GM23248 (cell line): ENCODE data around the gene MEIS2. TPM values are rescaled to one million over a fixed set of nuclear protein-coding genes. Genes with fewer than 3 reads are reported as not detected.

Experiments used
- DNase-seq: peaks from one replicate; pipeline ENCODE4 v3.0.0-alpha.2; 2015
- H2AFZ ChIP-seq: fragments of 200-600 bp; sonication (generic); 2 replicates; pipeline ENCODE4 v1.6.1; 2016; ENCODE audit warnings: antibody characterized with exemption
- H3F3A ChIP-seq: fragments of 200-600 bp; sonication (generic); 2 replicates; pipeline ENCODE4 v1.6.1; 2016; ENCODE audit warnings: mild to moderate bottlenecking, antibody characterized with exemption, mixed run types; ENCODE audit not compliant: insufficient read depth
- H3K27ac ChIP-seq: fragments of 200-600 bp; sonication (generic); 2 replicates; pipeline ENCODE4 v1.5.1; 2016; ENCODE audit warnings: mild to moderate bottlenecking
- H3K27me3 ChIP-seq: fragments of 200-600 bp; sonication (generic); replicated peaks from 2 replicates; pipeline ENCODE4 v1.6.1; 2016; ENCODE audit warnings: mild to moderate bottlenecking; ENCODE audit not compliant: insufficient read depth
- H3K36me3 ChIP-seq: fragments of 200-600 bp; sonication (generic); 2 replicates; pipeline ENCODE4 v1.6.1; 2016; ENCODE audit warnings: low read depth, mild to moderate bottlenecking
- H3K4me1 ChIP-seq: fragments of 200-600 bp; sonication (generic); 2 replicates; pipeline ENCODE4 v1.6.1; 2016; ENCODE audit warnings: mild to moderate bottlenecking; ENCODE audit not compliant: insufficient read depth
- H3K4me2 ChIP-seq: fragments of 200-600 bp; sonication (generic); one replicate; pipeline ENCODE4 v1.6.1; 2016; ENCODE audit warnings: mild to moderate bottlenecking; ENCODE audit not compliant: unreplicated experiment
- H3K4me3 ChIP-seq: fragments of 200-600 bp; sonication (generic); 2 replicates; pipeline ENCODE4 v1.5.1; 2016; ENCODE audit warnings: mild to moderate bottlenecking
- H3K79me2 ChIP-seq: fragments of 200-600 bp; sonication (generic); 2 replicates; pipeline ENCODE4 v1.6.1; 2016; ENCODE audit warnings: mild to moderate bottlenecking; ENCODE audit not compliant: insufficient read depth
- H3K9ac ChIP-seq: fragments of 200-600 bp; sonication (generic); 2 replicates; pipeline ENCODE4 v1.6.1; 2016; ENCODE audit warnings: mild to moderate bottlenecking
- H3K9me2 ChIP-seq: fragments of 200-600 bp; sonication (generic); 2 replicates; pipeline ENCODE4 v1.6.1; 2016; ENCODE audit warnings: mixed run types, mild to moderate bottlenecking, moderate library complexity; ENCODE audit not compliant: insufficient read depth
- H3K9me3 ChIP-seq: fragments of 200-600 bp; sonication (generic); one replicate; pipeline ENCODE4 v1.6.1; 2017; ENCODE audit warnings: low read depth
- H4K20me1 ChIP-seq: fragments of 200-600 bp; sonication (generic); 2 replicates; pipeline ENCODE4 v1.6.0; 2016; ENCODE audit not compliant: insufficient read depth
- EZH2 ChIP-seq: fragments of 200-600 bp; sonication (generic); IDR thresholded peaks from 2 replicates; pipeline ENCODE4 v1.6.1; 2018; ENCODE audit warnings: antibody characterized with exemption, mild to moderate bottlenecking; ENCODE audit not compliant: insufficient read depth, poor library complexity, severe bottlenecking
- EZH2phosphoT487 ChIP-seq: fragments of 200-600 bp; sonication (generic); IDR thresholded peaks from 2 replicates; pipeline ENCODE4 v1.6.1; 2018; ENCODE audit warnings: antibody characterized with exemption, moderate library complexity, mild to moderate bottlenecking, low read depth; ENCODE audit not compliant: insufficient read depth
- WGBS, 2 experiments: methylation state at CpG; one replicate each; pipeline ENCODE4 v1.1.6; 2015 to 2017; ENCODE audit warnings: low lambda C conversion rate in 2 of 2, low coverage in 1 of 2; ENCODE audit errors: missing lambda C conversion rate in 2 of 2; 5-methylcytosine and 5-hydroxymethylcytosine counted together
- in situ Hi-C: fragments of 300-500 bp; cut with MboI; formaldehyde crosslinking; loops from 2 replicates; pipeline ENCODE4 v1.15.0; 2020
- polyA plus RNA-seq: library from polyadenylated mRNA; unstranded; fragments of >200 nt; fragmentation: Nextera tagmentation; extraction: Ambion mirVana; gene quantifications from 2 replicates; pipeline ENCODE4 v1.2.1, GENCODE V29; 2016
- total RNA-seq: library from RNA; depleted of rRNA; stranded (reverse); fragments of >200 nt; shearing (Covaris generic); gene quantifications from 2 replicates; pipeline ENCODE4 v1.2.3, GENCODE V29; 2014

MEIS2 gene
- total and polyA plus RNA-seq, 2 experiments from 2014 or later, result 23.7 to 24.1 TPM

GRCh38 chr15:36966708-36967107 is 133.6 kb downstream of the MEIS2 start:
- TF ChIP-seq EZH2phosphoT487 (no peak), EZH2 (no peak)
- H4K20me1 ChIP-seq, result no peaks in the 10 kb centered on the region; the same call in 1 of the 2 replicates
- no peak overlapping the region for H2AFZ ChIP-seq
- no peaks in the 10 kb centered on the region for H3K27me3 ChIP-seq
- in situ Hi-C loops, result no loop called here
- H3K79me2 ChIP-seq, result peaks cover 27% of the 10 kb centered on the region
- no peaks in the 10 kb centered on the region for H3K4me1 ChIP-seq
- no peak for DNase-seq
- H3K36me3 ChIP-seq, result peaks cover 5% of the 10 kb centered on the region
- H3K4me3 ChIP-seq, result no peak overlapping the region
- no peak overlapping the region for H3K27ac ChIP-seq
- no peak overlapping the region for H3K4me2 ChIP-seq
- H3K9ac ChIP-seq, result no peak overlapping the region
- H3K9me2 ChIP-seq, result no peaks in the 10 kb centered on the region
- no peaks in the 10 kb centered on the region for H3K9me3 ChIP-seq
- 0 out of 2 replicates have a peak, but pooled peaks cover 9% of the 10 kb centered on the region for H3F3A ChIP-seq

GRCh38 chr15:36965570-36966342 is 134.6 kb downstream of the MEIS2 start:
- peaks cover 29% of the 10 kb centered on the region for H3K79me2 ChIP-seq
- no peaks in the 10 kb centered on the region for H3K27me3 ChIP-seq
- no peak overlapping the region for H2AFZ ChIP-seq
- peaks cover 5% of the 10 kb centered on the region for H3K36me3 ChIP-seq
- H3K27ac ChIP-seq, result no peak overlapping the region
- no peaks in the 10 kb centered on the region for H3K4me1 ChIP-seq
- H3K9me2 ChIP-seq, result no peaks in the 10 kb centered on the region
- TF ChIP-seq EZH2phosphoT487 (no peak), EZH2 (no peak)
- no peak overlapping the region for H3K9ac ChIP-seq
- WGBS, 2 experiments, result 85 to 87% methylated on average over 4 of the region's 4 CpGs
- DNase-seq, result no peak
- H4K20me1 ChIP-seq, result no peaks in the 10 kb centered on the region; the same call in 1 of the 2 replicates
- H3K9me3 ChIP-seq, result no peaks in the 10 kb centered on the region
- H3K4me3 ChIP-seq, result no peak overlapping the region
- H3F3A ChIP-seq, result 0 out of 2 replicates have a peak, but pooled peaks cover 7% of the 10 kb centered on the region
- in situ Hi-C loops, result no loop called here
- H3K4me2 ChIP-seq, result no peak overlapping the region

- H3K9ac ChIP-seq, result no peak overlapping the region
- no peak for DNase-seq
- no peaks in the 10 kb centered on the region for H3K27me3 ChIP-seq
- H3K4me3 ChIP-seq, result no peak overlapping the region
- 0 out of 2 replicates have a peak, but pooled peaks cover 7% of the 10 kb centered on the region for H3F3A ChIP-seq
- H3K79me2 ChIP-seq, result peaks cover 32% of the 10 kb centered on the region
- no peaks in the 10 kb centered on the region; the same call in 1 of the 2 replicates for H4K20me1 ChIP-seq
- no peak for TF ChIP-seq EZH2phosphoT487
- no peak for TF ChIP-seq EZH2
- peaks cover 5% of the 10 kb centered on the region for H3K36me3 ChIP-seq
- H3K27ac ChIP-seq, result no peak overlapping the region
- H3K9me2 ChIP-seq, result no peaks in the 10 kb centered on the region
- no peak overlapping the region for H3K4me2 ChIP-seq
- in situ Hi-C loops, result no loop called here
- H3K9me3 ChIP-seq, result no peaks in the 10 kb centered on the region
- H2AFZ ChIP-seq, result no peak overlapping the region
- H3K4me1 ChIP-seq, result no peaks in the 10 kb centered on the region
These were observed 135.7 kb downstream of the MEIS2 start for GRCh38 chr15:36964626-36965025.

GRCh38 chr15:36961956-36962355 is 138.4 kb downstream of the MEIS2 start:
- Histone ChIP-seq H3F3A (0 out of 2 replicates have a peak, but pooled peaks cover 10% of the 10 kb centered on the region), H3K27me3 (no peaks in the 10 kb centered on the region), H3K36me3 (peaks cover 5% of the 10 kb centered on the region), H4K20me1 (peaks cover 5% of the 10 kb centered on the region; the same call in 1 of the 2 replicates), H3K4me3 (no peak overlapping the region), H2AFZ (no peak overlapping the region), H3K9ac (no peak overlapping the region), H3K4me1 (peaks cover 6% of the 10 kb centered on the region; the same call in 1 of the 2 replicates), H3K79me2 (peaks cover 13% of the 10 kb centered on the region; the same call in 1 of the 2 replicates), H3K9me2 (no peaks in the 10 kb centered on the region), H3K9me3 (no peaks in the 10 kb centered on the region), H3K27ac (no peak overlapping the region), H3K4me2 (no peak overlapping the region)
- TF ChIP-seq EZH2phosphoT487, result no peak
- no peak for TF ChIP-seq EZH2
- DNase-seq, result no peak
- WGBS, 2 experiments, result 96% methylated on average over 1 of the region's 1 CpG
- in situ Hi-C loops, result no loop called here
